Type B pancreatic cell (in vitro differentiated cells): Measurements from ENCODE around the gene GALNT10. TPM values are rescaled to one million over a fixed set of nuclear protein-coding genes. Genes with fewer than 3 reads are reported as not detected.

Source experiments
- DNase-seq: peaks from one replicate; pipeline ENCODE4 v3.0.0; 2021; ENCODE audit warnings: mixed read lengths; ENCODE audit not compliant: unreplicated experiment; ENCODE audit errors: extremely low spot score
- H3K27ac Mint-ChIP-seq: 2 replicates; pipeline ENCODE4 v1.8.0; 2021; ENCODE audit warnings: mild to moderate bottlenecking, mixed read lengths
- H3K27me3 Mint-ChIP-seq: 2 replicates; pipeline ENCODE4 v1.8.0; 2021; ENCODE audit warnings: mixed read lengths
- H3K36me3 Mint-ChIP-seq: 2 replicates; pipeline ENCODE4 v1.8.0; 2021; ENCODE audit warnings: mixed read lengths
- H3K4me1 Mint-ChIP-seq: one replicate; pipeline ENCODE4 v1.8.0; 2021; ENCODE audit warnings: mixed read lengths; ENCODE audit not compliant: unreplicated experiment
- H3K4me3 Mint-ChIP-seq: 2 replicates; pipeline ENCODE4 v1.8.0; 2021; ENCODE audit warnings: mild to moderate bottlenecking, mixed read lengths
- H3K9me3 Mint-ChIP-seq: 2 replicates; pipeline ENCODE4 v1.8.0; 2021; ENCODE audit warnings: mixed read lengths
- total RNA-seq: library from RNA; stranded (reverse); gene quantifications from 2 replicates; pipeline ENCODE4 v1.2.1, GENCODE V29; 2021; ENCODE audit warnings: low replicate concordance
- TF ChIP-seq, protein P1 (sequence below): fragments of 200-600 bp; sonication (generic); conservative IDR thresholded peaks from 2 replicates; pipeline ENCODE4 v1.5.0; 2021; ENCODE audit warnings: antibody characterized with exemption, mild to moderate bottlenecking

The GALNT10 gene
- total RNA-seq, 1 donor from 2014 or later, result 23.0 TPM

DNA sequence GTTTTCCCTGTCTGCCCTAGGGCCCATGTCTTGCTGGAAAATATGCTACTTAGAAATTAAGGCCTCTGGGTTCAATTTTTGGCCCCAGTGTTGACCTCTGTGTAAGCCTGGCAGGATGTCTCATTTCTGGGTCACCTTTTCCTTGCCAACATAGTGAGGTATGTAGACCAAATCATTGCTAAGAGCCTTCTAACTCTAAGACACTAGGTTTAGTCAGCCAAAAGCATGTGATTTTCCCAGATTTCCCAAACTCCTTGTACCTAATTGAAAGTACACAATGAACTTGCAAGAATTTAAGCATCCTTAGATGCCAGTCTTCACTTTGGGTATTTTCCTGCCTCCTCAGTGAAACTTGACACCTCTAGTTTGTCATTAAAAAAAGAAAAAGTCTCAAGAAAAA lies 77.0 kb downstream of the GALNT10 start:
- H3K4me1 Mint-ChIP-seq, result peaks cover 12% of the 10 kb centered on the region
- TF ChIP-seq, protein P1, sequence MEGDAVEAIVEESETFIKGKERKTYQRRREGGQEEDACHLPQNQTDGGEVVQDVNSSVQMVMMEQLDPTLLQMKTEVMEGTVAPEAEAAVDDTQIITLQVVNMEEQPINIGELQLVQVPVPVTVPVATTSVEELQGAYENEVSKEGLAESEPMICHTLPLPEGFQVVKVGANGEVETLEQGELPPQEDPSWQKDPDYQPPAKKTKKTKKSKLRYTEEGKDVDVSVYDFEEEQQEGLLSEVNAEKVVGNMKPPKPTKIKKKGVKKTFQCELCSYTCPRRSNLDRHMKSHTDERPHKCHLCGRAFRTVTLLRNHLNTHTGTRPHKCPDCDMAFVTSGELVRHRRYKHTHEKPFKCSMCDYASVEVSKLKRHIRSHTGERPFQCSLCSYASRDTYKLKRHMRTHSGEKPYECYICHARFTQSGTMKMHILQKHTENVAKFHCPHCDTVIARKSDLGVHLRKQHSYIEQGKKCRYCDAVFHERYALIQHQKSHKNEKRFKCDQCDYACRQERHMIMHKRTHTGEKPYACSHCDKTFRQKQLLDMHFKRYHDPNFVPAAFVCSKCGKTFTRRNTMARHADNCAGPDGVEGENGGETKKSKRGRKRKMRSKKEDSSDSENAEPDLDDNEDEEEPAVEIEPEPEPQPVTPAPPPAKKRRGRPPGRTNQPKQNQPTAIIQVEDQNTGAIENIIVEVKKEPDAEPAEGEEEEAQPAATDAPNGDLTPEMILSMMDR, result no peak
- H3K27ac Mint-ChIP-seq, result no peak overlapping the region
- H3K4me3 Mint-ChIP-seq, result no peak overlapping the region
- H3K36me3 Mint-ChIP-seq, result peaks cover 6% of the 10 kb centered on the region
- no peak for DNase-seq
- H3K27me3 Mint-ChIP-seq, result peaks cover 4% of the 10 kb centered on the region
- H3K9me3 Mint-ChIP-seq, result no peaks in the 10 kb centered on the region

DNA sequence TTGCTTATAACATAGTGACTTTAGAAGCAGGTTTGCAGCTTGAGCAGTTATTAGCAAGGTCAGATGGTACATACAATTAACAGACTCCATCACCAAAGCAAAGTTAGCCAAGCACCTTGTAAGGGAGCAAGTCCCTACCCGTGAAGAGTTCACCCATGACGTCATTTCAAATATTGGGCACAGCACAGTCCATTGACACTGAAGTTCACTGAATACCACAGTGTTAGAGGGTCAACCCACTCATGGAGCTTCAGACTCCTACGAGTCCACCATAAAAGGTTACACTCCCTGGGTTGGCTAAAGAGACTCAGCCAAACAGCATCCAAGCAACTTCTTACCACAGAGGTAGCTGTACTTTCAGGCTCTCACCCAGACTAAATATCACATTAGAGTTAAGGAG lies 77.5 kb downstream of the GALNT10 start:
- Mint-ChIP-seq H3K4me1 (peaks cover 17% of the 10 kb centered on the region), H3K9me3 (no peaks in the 10 kb centered on the region), H3K27ac (no peak overlapping the region), H3K27me3 (no peaks in the 10 kb centered on the region), H3K36me3 (peaks cover 4% of the 10 kb centered on the region), H3K4me3 (no peak overlapping the region)
- TF ChIP-seq, protein P1, result no peak
- no peak for DNase-seq

DNA sequence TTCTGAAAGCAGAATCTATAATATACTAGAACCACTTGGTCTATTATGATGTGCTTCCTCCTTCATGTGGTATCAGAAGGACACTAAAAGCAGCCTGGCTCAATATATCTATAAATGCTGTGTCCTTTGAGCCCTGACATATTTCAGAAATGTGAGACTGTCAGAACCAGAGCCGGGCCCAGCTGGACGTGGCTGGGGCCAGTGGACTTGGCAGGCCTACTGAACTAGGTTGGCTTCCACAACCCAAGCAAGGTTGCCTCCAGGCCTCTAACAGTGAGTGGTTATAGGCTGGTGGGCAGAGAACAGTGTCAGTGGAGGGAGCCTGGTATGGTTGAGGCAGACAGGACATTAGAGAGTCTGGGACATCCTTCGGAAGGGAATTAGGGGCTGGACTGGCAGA lies 78.9 kb downstream of the GALNT10 start:
- Mint-ChIP-seq H3K36me3 (no peaks in the 10 kb centered on the region), H3K4me1 (peaks cover 28% of the 10 kb centered on the region), H3K27me3 (no peaks in the 10 kb centered on the region), H3K9me3 (no peaks in the 10 kb centered on the region), H3K27ac (no peak overlapping the region), H3K4me3 (no peak overlapping the region)
- TF ChIP-seq, protein P1, result no peak
- DNase-seq, result no peak

DNA sequence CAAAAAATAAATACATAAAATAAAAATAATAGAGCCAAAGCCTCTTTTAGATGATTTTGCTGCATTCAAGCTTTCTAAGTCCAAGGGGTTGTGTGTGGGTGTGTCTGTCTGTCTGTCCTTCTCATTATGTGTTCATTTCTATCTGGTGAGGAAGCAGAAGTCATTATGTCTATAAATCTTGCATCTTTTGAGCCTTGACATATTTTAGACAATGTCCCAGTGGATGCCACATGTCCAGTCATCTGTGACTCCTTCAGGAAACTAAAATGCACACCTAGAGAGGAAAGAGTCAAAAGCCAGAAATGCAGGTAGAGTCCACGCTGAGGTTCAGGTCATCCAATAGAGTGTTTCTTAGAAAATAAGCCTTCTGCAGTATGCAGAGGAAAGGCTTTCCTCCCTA lies 80.9 kb downstream of the GALNT10 start:
- Mint-ChIP-seq H3K9me3 (no peaks in the 10 kb centered on the region), H3K27me3 (no peaks in the 10 kb centered on the region), H3K4me1 (peaks cover 32% of the 10 kb centered on the region), H3K27ac (peak overlapping the region; percentile 88), H3K36me3 (no peaks in the 10 kb centered on the region), H3K4me3 (no peak overlapping the region)
- TF ChIP-seq, protein P1, result no peak
- no peak for DNase-seq

DNA sequence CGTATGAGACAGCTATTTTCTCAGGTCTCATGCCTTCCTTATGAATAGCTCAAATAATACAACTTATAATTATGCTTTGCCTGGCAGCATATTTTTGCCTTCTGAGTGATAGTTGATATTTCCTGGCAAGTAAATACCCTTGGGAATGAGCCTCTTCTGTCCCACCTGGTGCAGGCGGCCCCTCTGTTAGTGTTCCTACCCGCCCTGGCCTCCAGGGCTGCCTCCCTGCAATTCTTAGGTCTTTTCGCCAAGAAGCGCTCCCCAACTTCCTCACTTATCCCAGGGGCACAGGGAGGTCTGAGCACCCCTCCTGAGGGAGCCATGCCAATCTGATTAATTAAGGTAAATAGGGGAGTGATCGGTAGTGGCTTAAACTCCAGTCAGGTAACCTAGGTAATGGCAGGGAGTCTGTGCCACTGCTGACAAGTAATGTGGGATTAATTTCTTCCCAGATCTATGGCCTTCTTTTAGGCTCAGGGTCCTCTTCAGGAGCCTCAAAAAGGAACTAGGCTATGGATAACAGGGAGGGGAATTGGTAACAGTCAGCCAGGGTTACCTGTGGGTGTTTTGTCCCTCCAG lies 81.5 kb downstream of the GALNT10 start:
- H3K36me3 Mint-ChIP-seq, result no peaks in the 10 kb centered on the region
- peak overlapping the region; percentile 88 for H3K27ac Mint-ChIP-seq
- TF ChIP-seq, protein P1, result no peak
- peaks cover 37% of the 10 kb centered on the region for H3K4me1 Mint-ChIP-seq
- DNase-seq, result no peak
- H3K4me3 Mint-ChIP-seq, result no peak overlapping the region
- no peaks in the 10 kb centered on the region for H3K9me3 Mint-ChIP-seq
- H3K27me3 Mint-ChIP-seq, result no peaks in the 10 kb centered on the region
